KG1 (cell line): ENCODE measurements around the gene ALG11.
"Not testable (repeated sequence)": the region's sequence is repeated elsewhere in the genome, so short reads cannot be mapped to it uniquely, and the experiment has no call there.

Source experiments
- DNase-seq: peaks from one replicate; lab custom pipeline; 2025; lab: John Stamatoyannopoulos, UW

ALG11 gene

DNA sequence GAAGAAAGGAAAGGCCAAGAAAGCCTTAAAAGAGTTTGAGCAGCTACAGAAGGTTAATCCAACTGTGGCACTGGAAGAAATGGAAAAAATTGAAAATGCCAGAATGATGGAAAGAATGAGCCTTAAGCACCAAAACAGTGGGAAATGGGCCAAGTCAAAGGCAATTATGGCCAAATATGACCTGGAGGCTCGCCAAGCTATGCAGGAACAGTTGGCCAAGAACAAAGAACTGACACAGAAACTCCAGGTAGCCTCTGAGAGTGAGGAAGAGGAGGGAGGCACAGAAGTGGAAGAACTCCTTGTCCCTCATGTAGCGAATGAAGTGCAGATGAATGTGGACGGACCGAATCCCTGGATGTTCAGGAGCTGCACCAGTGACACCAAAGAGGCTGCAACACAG lies 17.4 kb downstream of the ALG11 start:
- DNase-seq, result no peak

DNA sequence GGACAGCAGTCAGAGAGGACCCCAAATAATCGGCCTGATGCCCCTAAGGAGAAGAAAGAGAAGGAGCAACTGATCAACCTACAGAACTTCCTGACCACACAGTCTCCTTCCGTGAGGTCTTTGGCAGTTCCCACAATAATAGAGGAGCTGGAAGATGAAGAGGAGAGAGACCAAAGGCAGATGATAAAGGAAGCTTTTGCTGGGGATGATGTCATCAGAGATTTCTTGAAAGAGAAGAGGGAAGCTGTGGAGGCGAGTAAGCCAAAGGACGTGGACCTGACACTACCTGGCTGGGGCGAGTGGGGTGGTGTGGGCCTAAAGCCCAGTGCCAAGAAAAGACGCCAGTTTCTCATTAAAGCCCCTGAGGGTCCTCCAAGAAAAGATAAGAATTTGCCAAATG lies 18.2 kb downstream of the ALG11 start:
- DNase-seq, result not testable (repeated sequence)

DNA sequence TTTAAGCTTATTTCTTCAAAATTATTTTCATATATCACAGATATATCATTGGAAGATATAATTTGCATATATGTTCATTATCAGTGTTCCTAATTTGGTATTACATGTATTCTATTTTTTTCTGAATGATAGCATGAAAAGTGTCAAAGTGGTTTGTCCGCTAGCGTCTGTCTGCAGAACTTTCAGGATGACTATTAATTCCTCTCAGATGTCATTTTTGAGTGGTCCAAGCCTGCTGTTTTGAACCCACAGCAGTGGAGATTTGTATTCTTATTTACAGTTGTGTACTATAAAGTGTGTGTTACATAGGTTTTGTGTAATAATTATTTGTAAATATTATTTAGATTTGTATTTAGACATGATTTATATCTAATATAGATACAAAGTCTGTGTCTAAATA lies 20.8 kb downstream of the ALG11 start:
- DNase-seq, result no peak

DNA sequence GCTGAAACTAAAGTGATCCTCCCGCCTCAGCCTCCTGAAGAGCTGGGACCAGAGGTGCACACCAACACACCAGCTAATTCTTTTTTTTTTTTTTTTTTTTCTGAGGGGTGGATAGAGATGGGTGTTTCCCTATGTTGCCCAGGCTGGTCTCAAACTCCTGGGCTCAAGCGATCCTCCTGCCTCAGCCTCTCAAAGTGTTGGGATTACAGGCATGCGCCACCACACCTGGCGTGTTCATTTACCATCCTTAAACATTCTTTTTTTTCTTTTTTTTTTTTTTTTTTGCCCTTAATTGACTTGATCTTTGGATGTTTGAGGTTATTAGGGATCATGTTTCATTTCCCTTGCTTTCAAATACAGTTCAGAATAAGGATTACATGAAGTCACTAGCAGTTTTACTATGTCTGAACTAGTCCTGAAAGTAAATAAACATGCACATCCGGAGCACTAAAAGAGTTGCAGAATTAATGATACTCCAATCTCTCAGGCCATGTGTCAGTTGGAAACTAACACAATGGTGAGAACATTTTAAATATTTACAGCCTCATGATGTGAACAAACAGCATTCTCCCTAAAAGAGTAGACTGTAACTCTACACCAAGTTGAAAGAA lies 22.5 kb downstream of the ALG11 start:
- DNase-seq, result no peak

DNA sequence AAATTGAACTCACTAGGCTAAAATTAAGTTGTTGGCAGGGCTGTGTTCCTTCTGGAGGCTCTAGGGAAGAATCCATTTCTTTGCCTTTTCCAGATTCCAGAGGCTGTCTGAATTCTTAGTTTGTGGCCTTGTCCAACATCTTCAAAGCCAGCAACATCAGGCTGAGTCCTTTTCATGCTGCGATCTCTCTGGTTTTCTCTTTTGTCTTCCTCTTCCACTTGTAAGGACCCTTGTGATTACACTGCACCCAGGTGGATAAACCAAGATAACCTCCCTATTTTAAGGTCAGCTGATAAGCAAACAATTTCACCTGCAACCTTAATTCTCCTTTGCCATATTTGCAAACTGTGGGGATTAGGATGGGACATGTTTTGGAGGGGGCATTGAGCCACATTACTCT lies 23.8 kb downstream of the ALG11 start:
- no peak for DNase-seq

DNA sequence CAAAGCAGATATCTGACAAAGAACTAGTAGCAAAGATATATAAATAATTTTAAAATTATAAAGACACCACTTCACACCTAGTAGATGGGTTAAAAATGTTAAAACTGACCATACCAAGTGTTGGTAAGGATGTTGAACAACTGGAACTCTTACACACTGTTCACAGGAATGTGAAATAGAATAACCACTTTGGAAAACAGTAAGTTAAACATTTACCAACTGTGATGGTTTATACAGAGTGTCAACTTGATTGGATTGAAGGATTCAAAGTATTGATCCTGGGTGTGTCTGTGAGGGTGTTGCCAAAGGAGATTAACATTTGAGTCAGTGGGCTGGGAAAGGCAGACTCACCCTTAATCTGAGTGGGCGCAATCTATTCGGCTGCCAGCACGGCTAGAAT lies 31.5 kb downstream of the ALG11 start:
- DNase-seq, result no peak

DNA sequence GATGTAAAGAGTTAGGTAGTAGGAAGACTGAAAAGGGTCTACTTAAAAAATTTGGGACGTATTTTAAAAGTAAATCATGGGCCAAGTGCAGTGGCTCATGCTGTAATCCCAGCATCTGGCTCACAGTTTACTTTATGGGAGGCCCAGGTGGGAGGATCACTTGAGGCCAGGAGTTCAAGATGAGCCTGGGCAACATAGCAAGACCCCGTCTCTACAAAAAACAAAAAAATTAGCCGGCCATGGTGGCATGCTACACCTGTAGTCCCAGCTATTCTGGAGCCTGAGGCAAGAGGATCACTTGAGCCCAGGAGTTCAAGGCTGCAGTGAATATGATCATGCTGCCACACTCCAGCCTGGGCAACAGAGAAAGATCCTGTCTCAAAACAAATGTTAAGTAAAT lies 35.3 kb downstream of the ALG11 start:
- DNase-seq, result no peak

DNA sequence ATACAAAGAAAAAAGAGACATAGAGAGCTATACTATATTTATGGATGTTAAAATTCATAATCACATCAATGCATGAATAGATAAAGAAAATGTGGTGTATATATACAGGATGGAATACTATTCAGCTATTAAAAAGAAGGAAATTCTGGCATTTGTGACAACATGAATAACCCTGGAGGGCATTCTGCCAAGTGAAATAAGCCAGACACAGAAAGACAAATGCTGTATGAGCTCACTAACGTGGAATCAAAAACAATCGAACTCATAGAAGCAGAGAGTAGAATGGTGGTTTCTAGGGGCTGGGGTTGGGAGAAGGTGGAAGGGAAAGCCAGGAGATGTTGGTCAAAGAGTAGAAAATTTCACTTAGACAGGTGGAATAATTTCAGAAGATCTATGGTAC lies 36.3 kb downstream of the ALG11 start:
- DNase-seq, result no peak

DNA sequence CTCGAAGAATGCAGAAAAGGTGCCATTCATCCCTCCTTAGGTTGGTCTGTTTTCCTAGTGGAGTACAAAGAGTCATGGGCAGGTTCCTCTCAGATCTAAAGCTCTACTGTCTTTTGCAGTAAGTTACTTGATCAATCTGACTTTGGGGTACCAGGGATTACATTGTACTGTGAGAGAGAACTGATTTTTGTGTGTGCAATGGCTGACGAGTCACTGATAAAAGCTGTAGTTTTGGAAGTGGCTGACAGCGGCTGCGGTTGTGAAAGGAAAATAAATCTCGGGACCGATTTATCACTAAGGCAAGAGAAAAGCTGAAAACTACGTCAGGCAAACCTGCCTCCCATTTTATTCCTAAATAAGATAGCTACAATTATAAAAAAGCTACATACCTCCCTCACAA lies 39.2 kb downstream of the ALG11 start:
- no peak for DNase-seq

DNA sequence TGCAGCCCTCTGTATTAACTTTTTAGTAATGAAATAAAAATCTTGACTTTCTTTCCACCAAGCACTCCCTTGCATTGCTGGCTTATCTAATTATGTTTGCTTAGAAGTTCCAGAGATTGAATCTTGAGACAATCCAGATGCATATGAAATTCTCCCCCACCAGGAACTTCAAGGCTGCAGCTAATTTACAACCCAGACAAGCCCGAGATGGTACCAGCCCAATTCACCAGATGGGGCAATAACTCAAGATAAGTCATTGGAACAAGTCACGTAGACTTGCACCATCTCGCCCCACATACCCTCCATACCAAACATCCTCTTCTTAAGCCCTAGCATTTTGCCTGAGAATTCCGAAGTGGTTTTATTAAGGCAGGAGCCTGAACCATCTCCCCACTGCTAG lies 41.3 kb downstream of the ALG11 start:
- DNase-seq, result no peak

DNA sequence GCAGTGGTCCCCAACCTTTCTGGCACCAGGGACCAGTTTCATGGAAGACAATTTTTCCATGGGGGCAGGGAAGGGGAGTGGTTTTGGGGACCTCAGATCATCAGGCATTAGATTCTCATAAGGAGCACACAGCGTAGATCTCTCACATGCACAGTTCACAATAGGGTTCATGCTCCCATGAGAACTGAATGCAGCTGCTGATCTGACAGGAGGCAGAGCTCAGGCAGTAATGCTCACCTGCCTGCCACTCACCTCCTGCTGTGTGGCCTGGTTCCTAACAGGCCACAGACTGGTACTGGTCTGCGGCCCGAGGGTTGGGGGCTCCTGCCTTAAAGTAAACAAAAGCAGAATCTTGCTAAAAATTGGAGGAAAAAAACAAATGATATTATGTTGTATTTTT lies 48.9 kb downstream of the ALG11 start:
- not testable (repeated sequence) for DNase-seq

DNA sequence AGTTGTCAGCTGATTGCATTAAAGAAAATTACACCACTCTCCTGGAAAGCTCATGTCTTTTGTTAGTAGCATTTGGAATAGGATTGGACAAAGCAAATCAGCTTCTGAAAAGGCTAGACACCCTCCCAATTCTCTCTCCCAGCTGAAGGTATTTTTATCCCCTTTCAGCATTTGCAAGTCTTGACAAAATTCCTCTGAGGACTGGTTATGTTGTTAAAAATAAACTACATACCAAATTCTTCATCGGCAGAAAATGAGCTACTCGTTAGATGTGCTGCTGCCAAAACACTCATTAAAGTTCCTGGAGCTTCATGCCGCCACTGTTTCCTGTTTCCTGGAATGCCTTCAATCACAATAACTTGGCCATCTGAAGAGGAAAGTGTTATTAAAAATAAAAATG lies 49.4 kb downstream of the ALG11 start:
- DNase-seq, result no peak

DNA sequence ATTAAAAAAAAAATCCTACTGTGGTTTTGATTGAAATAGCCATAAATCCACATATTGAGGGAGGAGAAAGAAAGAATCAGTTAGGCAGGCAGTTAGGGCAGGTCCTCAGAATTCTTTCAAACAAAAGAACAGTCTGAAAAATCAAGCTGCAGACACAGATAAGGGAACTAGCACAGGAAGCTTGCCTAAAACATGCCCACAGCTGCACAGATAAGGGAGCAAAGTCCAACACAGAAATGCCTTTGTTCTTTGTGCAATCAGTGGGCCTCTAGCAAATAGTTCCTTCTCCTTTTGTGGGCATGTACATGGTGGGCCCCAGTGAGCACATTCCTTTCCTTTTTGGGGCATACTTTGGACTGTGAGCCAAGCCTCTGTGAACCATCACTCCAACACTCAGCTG lies 55.0 kb downstream of the ALG11 start:
- no peak for DNase-seq

DNA sequence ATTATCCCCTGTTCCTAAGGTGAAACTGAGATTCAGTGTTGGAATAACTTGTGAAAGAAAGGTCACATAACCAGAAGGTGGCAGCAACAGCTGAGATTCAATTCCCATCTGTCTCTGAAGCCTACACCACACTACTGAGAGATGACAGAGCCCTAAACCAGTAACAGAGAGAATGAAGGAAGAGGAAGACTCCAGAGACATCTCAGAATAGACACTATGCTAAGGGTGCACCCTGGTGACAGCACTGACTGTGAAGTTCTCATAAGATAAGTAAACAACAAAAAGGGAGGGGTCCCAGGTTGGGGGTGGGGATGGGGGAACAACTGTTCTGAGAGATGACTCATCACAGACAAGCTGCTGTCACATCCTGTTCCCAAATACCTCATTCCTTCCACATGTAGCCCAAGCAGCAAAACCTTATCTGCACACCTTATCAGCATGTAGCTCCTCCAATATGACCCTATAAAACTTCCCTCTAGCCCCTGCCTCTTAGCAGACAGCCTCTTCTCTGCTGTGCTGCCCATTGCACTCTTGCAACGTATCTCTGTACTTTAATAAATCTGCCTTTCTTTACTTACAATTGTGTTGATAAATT lies 58.8 kb downstream of the ALG11 start:
- no peak for DNase-seq
